ENCODE results near the gene ZNF491. TPM values are rescaled to one million over a fixed set of nuclear protein-coding genes. Genes with fewer than 3 reads are reported as not detected.

Gene ZNF491
- total RNA-seq (1 to 10 TPM; 1.4 to 5.1 (median 2.6) TPM), polyA plus RNA-seq (1 to 10 TPM in 1 of 2 donors, under 1 TPM in 1; 0.67 to 4.0 TPM)
- long read RNA-seq, donor 1: 0 reads
- long read RNA-seq, donor 2, partial matches to known transcripts: 0 of 2 reads
- long read RNA-seq, donor 2, other reads (novel, unspliced or antisense): 0 of 2 reads
- long read RNA-seq, donor 3, partial matches to known transcripts: 0 of 4 reads
- long read RNA-seq, donor 3, other reads (novel, unspliced or antisense): 1 of 4 reads

- peaks cover 0 to 5% (median 0%) of the 10 kb centered on the region in 11 donors for H3K9me3 ChIP-seq
- DNase-seq: peak; percentile 92 to 94
- H3K4me1 ChIP-seq: peaks cover 5 to 24% (median 14%) of the 10 kb centered on the region in 9 donors
- peak in 8 of 9 donors; percentile 17 to 59 (median 36) for TF ChIP-seq CTCF (IDR thresholded peaks at IDR 0.05)
- 0 to 1% methylated on average over 56 of the region's 56 CpGs for WGBS, 2 donors
- no peaks in the 10 kb centered on the region for H3K36me3 ChIP-seq
- ATAC-seq: peak; percentile 98 to 100 (median 99)
- no peaks in the 10 kb centered on the region for H3K27me3 ChIP-seq
- peak within 1 kb of the TSS; percentile 56 to 85 (median 78) for H3K4me3 ChIP-seq
- peak within 1 kb of the TSS; percentile 48 to 90 (median 82) for H3K27ac ChIP-seq
- intact Hi-C loops (cut with DNase I): loop anchor here in 9 of 10 donors (1.0 to 10.0 kb wide), 10 partner anchors 16 to 344 kb away; partner anchors contain the start of genes ZNF20 (in 4 of the 9), ZNF440 (in 2 of the 9), ZNF69 (in 1 of the 9) and ZNF763 (in 1 of the 9)
Measured at GRCh38 chr19:11798391-11799330, at the start of gene ZNF491. TSS of gene ZNF491 (plus strand) at chr19:11798523. CDS start at chr19:11805954, 7,431 bp downstream.

DNA sequence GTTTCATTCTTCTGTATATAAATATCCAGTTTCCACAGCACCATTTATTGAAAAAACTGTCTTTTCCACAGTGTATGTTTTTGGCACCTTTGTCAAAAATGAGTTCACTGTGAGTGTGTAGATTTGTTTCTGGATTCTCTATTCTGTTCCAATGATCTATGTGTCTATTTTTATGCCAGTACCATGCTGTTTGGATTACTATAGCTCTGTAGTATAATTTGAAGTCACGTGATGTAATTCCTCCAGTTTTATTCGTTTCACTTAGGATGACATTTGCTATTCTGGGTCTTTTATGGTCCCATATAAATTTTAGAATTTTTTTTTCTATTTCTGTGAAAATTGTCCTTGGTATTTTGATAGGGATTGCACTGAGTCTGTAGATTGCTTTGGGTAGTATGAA, 48.6 kb upstream of the ZNF491 start:
- no peak overlapping the region for H3K4me3 ChIP-seq
- DNase-seq (no peak), ATAC-seq (no peak)
- H3K27ac ChIP-seq: no peak overlapping the region
- H3K9me3 ChIP-seq: peaks cover 0 to 75% (median 36%) of the 10 kb centered on the region in 11 donors
- no peak for TF ChIP-seq CTCF (IDR thresholded peaks at IDR 0.05)
- H3K36me3 ChIP-seq: no peaks in the 10 kb centered on the region
- H3K27me3 ChIP-seq: no peaks in the 10 kb centered on the region
- H3K4me1 ChIP-seq: no peaks in the 10 kb centered on the region
- WGBS, 2 donors: 31 to 56% methylated on average over 2 of the region's 2 CpGs
- intact Hi-C loops (cut with DNase I): no loop called here

DNA sequence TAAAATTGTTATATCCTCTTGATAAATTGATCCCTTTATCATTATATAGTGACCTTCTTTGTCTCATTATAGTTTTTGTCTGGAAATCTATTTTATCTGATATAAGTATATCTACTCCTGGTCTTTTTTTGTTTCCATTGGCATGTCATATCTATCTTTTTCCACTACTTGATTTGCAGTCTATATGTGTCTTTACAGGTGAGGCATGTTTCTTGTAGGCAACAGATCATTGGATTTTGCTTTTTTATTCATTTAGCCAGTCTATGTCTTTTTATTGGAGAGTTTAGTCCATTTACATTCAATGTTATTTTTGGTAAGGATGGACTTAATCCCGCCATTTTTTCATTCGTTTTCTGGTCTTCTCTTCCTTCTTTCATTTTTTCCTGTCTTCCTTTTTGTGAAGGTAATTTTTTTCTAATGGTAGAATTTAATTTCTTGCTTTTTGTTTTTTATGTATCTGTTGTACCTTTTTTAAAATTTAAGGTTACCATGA, 46.0 kb upstream of the ZNF491 start:
- Histone ChIP-seq H3K9me3 (peaks cover 0 to 80% (median 28%) of the 10 kb centered on the region in 11 donors), H3K27ac (no peak overlapping the region), H3K4me3 (no peak overlapping the region), H3K27me3 (no peaks in the 10 kb centered on the region), H3K4me1 (no peaks in the 10 kb centered on the region), H3K36me3 (no peaks in the 10 kb centered on the region)
- DNase-seq (no peak), ATAC-seq (no peak)
- TF ChIP-seq CTCF (IDR thresholded peaks at IDR 0.05): no peak
- intact Hi-C loops (cut with DNase I): no loop called here
- 50 to 81% methylated on average over 2 of the region's 2 CpGs for WGBS, 2 donors

DNA sequence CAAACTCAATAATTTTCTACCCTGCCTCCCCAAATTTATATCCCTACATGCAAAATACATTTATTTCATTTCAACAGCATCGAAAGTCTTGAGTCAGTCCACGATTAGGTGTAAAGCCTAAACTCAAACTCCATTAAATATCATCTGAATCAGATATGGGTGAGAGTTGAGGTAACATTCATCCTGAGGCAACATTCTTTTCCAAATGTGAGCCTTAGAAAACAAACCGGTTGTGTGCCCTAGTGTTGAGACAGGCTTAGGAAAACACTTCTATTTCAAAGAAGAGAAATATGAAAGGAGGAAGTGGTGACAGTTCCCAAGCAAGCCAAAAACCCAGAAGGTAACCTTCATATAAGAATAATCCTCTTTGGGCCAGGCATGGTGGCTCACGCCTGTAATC, 43.7 kb upstream of the ZNF491 start:
- intact Hi-C loops (cut with DNase I): no loop called here
- Histone ChIP-seq H3K4me3 (no peak overlapping the region), H3K36me3 (no peaks in the 10 kb centered on the region), H3K27ac (no peak overlapping the region), H3K27me3 (no peaks in the 10 kb centered on the region), H3K9me3 (peaks cover 0 to 64% (median 14%) of the 10 kb centered on the region in 11 donors), H3K4me1 (no peaks in the 10 kb centered on the region)
- DNase-seq (no peak), ATAC-seq (no peak)
- 84 to 93% methylated on average over 4 of the region's 4 CpGs for WGBS, 2 donors
- TF ChIP-seq CTCF (IDR thresholded peaks at IDR 0.05): no peak

All from heart right ventricle (tissue), 16 donors.